Mesothelial cell of epicardium (in vitro differentiated cells): ENCODE data around the gene HTR3C. TPM values are rescaled to one million over a fixed set of nuclear protein-coding genes. Genes with fewer than 3 reads are reported as not detected.

Experiments
- DNase-seq, 2 experiments: peaks; one replicate each; pipeline ENCODE4 v3.0.0; 2021; ENCODE audit warnings: low spot score in 2 of 2; ENCODE audit not compliant: unreplicated experiment in 2 of 2
- H3K27ac Mint-ChIP-seq: 2 replicates; pipeline ENCODE4 v1.8.0; 2021; ENCODE audit warnings: mixed read lengths
- H3K27me3 Mint-ChIP-seq: 2 replicates; pipeline ENCODE4 v1.8.0; 2021; ENCODE audit warnings: low read depth, mixed read lengths
- H3K36me3 Mint-ChIP-seq: 2 replicates; pipeline ENCODE4 v1.8.0; 2021; ENCODE audit warnings: mixed read lengths
- H3K4me1 Mint-ChIP-seq: 2 replicates; pipeline ENCODE4 v1.8.0; 2021; ENCODE audit warnings: mixed read lengths
- H3K4me3 Mint-ChIP-seq: 2 replicates; pipeline ENCODE4 v1.8.0; 2021; ENCODE audit warnings: mild to moderate bottlenecking, moderate library complexity, mixed read lengths
- H3K9me3 Mint-ChIP-seq: 2 replicates; pipeline ENCODE4 v1.8.0; 2021; ENCODE audit warnings: mixed read lengths
- CTCF ChIP-seq: fragments of 200-600 bp; sonication (generic); IDR thresholded peaks from one replicate; pipeline ENCODE4 v1.5.0; 2021; ENCODE audit warnings: antibody characterized with exemption; ENCODE audit not compliant: unreplicated experiment
- total RNA-seq: library from RNA; stranded (reverse); gene quantifications from 3 replicates; pipeline ENCODE4 v1.2.1, GENCODE V29; 2021

HTR3C gene
- total RNA-seq, 1 donor from 2014 or later: not detected

- Mint-ChIP-seq H3K9me3 (peaks cover 9% of the 10 kb centered on the region), H3K27me3 (no peaks in the 10 kb centered on the region), H3K4me1 (peaks cover 4% of the 10 kb centered on the region), H3K4me3 (no peak overlapping the region), H3K27ac (no peak overlapping the region), H3K36me3 (no peaks in the 10 kb centered on the region)
- TF ChIP-seq CTCF: no peak
- DNase-seq: no peak
Observed at GRCh38 chr3:184082465-184082864, 29.6 kb downstream of the HTR3C start.

GRCh38 chr3:184085389-184085852 is 32.6 kb downstream of the HTR3C start:
- Mint-ChIP-seq H3K4me3 (no peak overlapping the region), H3K27ac (peak overlapping the region; percentile 57), H3K36me3 (no peaks in the 10 kb centered on the region), H3K9me3 (peaks cover 9% of the 10 kb centered on the region), H3K27me3 (no peaks in the 10 kb centered on the region), H3K4me1 (peaks cover 4% of the 10 kb centered on the region)
- no peak for DNase-seq
- TF ChIP-seq CTCF: no peak

- Mint-ChIP-seq H3K27ac (no peak overlapping the region), H3K27me3 (peaks cover 10% of the 10 kb centered on the region), H3K4me1 (no peaks in the 10 kb centered on the region), H3K9me3 (peaks cover 21% of the 10 kb centered on the region), H3K4me3 (no peak overlapping the region), H3K36me3 (no peaks in the 10 kb centered on the region)
- TF ChIP-seq CTCF: no peak
- no peak for DNase-seq
Observed at GRCh38 chr3:184092199-184092598, 39.4 kb downstream of the HTR3C start.

GRCh38 chr3:184096811-184097383 is 44.0 kb downstream of the HTR3C start, which contains the start of gene HTR3E:
HTR3E (plus strand) TSS chr3:184097064; CDS start chr3:184097530, 466 bp downstream.
- TF ChIP-seq CTCF: no peak
- peaks cover 13% of the 10 kb centered on the region for H3K27me3 Mint-ChIP-seq
- DNase-seq: no peak
- no peak within 1 kb of the TSS for H3K4me3 Mint-ChIP-seq
- no peaks in the 10 kb centered on the region for H3K4me1 Mint-ChIP-seq
- peaks cover 15% of the 10 kb centered on the region for H3K9me3 Mint-ChIP-seq
- no peaks in the 10 kb centered on the region for H3K36me3 Mint-ChIP-seq
- no peak within 1 kb of the TSS for H3K27ac Mint-ChIP-seq

- DNase-seq: no peak
- Mint-ChIP-seq H3K36me3 (no peaks in the 10 kb centered on the region), H3K9me3 (peaks cover 8% of the 10 kb centered on the region), H3K27ac (no peak overlapping the region), H3K4me1 (no peaks in the 10 kb centered on the region), H3K27me3 (peaks cover 13% of the 10 kb centered on the region), H3K4me3 (no peak overlapping the region)
- no peak for TF ChIP-seq CTCF
Observed at GRCh38 chr3:184097556-184097955, 44.7 kb downstream of the HTR3C start.
